HG03097 (cell line): ENCODE measurements around the gene HOMER3.

ENCODE experiments used
- ATAC-seq: cut with Tn5 transposase; IDR thresholded peaks from one replicate; pipeline ENCODE4 v1.9.1; 2021; ENCODE audit not compliant: unreplicated experiment, low FRiP score

HOMER3 gene

GRCh38 chr19:18886972-18887371, 54.0 kb downstream of the HOMER3 start:
- no peak for ATAC-seq

GRCh38 chr19:18883526-18884304, 57.3 kb downstream of the HOMER3 start:
- ATAC-seq = no peak

- no peak for ATAC-seq
These were observed 59.5 kb downstream of the HOMER3 start for GRCh38 chr19:18881491-18881890.

- no peak for ATAC-seq
These were observed 61.2 kb downstream of the HOMER3 start for GRCh38 chr19:18879579-18880373.
